ENCODE data around the gene MTHFSD.

DNA sequence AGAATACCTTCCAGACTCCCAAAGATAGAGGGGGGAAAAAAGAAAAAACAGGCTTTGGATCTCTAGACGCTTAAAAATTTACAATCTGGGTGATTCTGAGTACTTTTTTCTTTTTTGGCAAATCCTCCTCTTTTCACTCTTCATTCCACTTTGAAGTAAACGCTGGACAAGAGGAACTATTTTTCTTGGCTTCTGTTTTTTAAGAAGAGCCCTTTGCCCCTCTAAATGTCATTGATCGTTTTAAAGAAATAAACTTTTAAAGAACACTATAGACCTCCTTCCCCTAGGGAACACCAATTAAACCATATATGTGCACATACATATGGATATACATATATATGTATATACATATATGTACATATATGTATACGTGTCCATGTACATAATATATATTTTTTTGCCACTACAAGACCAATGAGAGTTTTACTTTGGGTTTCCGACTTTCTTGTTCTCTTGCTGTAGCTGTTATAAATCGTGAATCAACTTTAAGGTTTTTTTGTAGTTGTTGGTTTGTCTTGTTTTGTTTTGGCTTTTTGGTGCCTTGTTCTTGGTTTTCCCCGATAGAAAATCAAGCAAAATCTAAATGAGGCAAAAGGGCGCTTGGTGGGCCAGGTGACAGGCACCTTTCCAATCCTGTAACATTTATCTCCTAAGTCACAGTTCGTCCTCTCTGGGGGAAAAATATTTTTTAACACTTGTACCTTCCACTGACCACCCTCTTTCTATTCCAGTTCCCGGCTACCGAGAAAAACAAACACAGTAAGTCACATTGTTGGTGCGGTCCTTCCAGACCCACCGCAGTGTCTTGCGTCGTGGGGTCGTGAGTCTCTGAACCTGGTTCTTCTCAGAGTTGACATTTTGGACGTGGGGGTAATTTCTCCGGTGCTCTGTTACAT, 40.3 kb downstream of the MTHFSD start:
- TF ChIP-seq, protein P1, sequence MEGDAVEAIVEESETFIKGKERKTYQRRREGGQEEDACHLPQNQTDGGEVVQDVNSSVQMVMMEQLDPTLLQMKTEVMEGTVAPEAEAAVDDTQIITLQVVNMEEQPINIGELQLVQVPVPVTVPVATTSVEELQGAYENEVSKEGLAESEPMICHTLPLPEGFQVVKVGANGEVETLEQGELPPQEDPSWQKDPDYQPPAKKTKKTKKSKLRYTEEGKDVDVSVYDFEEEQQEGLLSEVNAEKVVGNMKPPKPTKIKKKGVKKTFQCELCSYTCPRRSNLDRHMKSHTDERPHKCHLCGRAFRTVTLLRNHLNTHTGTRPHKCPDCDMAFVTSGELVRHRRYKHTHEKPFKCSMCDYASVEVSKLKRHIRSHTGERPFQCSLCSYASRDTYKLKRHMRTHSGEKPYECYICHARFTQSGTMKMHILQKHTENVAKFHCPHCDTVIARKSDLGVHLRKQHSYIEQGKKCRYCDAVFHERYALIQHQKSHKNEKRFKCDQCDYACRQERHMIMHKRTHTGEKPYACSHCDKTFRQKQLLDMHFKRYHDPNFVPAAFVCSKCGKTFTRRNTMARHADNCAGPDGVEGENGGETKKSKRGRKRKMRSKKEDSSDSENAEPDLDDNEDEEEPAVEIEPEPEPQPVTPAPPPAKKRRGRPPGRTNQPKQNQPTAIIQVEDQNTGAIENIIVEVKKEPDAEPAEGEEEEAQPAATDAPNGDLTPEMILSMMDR (IDR thresholded peaks at IDR 0.05): no peak
- no peak for TF ChIP-seq POLR2A (IDR thresholded peaks at IDR 0.05)
